HG03135 (cell line): ENCODE measurements around the gene MGMT.

ENCODE experiments used
- ATAC-seq: cut with Tn5 transposase; IDR thresholded peaks from one replicate; pipeline ENCODE4 v1.9.1; 2021; ENCODE audit warnings: mild to moderate bottlenecking, moderate library complexity; ENCODE audit not compliant: unreplicated experiment

Gene MGMT

GRCh38 chr10:129704786-129705525 is 237.9 kb downstream of the MGMT start:
- ATAC-seq: no peak

GRCh38 chr10:129705676-129706075 is 238.6 kb downstream of the MGMT start:
- no peak for ATAC-seq

GRCh38 chr10:129706081-129706480 is 239.0 kb downstream of the MGMT start:
- ATAC-seq: no peak

DNA sequence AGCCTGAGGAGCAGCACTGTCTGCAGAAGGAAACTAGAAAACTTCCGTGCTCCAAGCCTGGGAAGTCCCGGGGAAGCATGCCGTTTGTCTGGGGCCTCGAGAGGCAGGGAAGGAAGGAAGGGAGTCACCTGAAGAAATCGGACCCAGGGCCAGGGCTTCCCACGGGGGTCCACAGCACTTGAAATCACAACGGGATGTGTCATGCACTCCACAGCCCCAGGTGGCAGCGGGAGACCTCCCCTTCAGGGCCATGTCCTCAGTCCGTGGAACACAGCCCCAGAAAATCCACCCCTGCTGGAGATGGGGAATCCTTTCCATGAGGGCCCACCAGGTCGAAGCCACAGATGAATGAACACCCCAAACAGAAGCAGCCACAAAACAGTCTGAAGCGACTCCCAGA is 239.5 kb downstream of the MGMT start:
- no peak for ATAC-seq

- no peak for ATAC-seq
These were observed 240.7 kb downstream of the MGMT start for GRCh38 chr10:129707406-129708388.

DNA sequence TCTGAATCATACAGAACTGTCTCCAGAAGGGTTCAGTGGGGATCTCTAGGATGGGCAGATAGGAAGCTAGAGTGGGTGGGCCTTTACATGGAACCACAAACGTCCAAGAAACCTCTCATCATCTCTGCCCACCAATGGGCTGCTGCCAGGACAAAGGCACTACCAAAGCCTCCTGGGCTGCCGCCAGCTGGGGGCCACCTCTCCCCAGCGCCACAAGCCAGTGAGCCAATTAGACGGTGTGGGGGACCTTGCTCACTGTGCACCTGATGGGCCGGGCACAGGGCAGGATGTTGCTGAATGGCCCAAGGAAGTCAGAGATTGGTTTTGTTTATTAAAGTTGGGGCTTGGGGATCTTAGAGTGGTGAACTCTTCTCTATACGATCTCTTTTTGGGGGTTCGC is 242.1 kb downstream of the MGMT start:
- ATAC-seq: no peak

GRCh38 chr10:129709627-129710509 is 242.8 kb downstream of the MGMT start:
- ATAC-seq: no peak

DNA sequence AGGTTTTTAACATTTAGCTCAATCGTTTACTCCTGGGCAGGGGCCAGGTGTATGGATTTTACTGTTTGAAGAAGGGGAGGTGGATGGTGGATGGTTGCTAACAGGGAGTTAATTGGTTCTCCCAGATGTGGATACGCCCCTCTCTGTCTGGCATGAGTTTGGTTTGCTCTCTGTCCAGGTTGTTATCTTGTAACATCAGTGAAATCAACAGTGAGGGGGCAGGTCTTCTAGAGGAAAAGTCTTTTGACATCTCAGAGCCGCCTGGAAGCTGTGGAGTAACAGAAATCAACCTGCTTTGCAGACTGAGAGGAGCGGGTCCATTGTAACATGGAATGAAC is 243.4 kb downstream of the MGMT start:
- no peak for ATAC-seq

- no peak for ATAC-seq
These were observed 244.2 kb downstream of the MGMT start for GRCh38 chr10:129711291-129711690.

- ATAC-seq: no peak
These were observed 245.0 kb downstream of the MGMT start for GRCh38 chr10:129712000-129712399.

- ATAC-seq: no peak
These were observed 246.7 kb downstream of the MGMT start for GRCh38 chr10:129713659-129714265.

GRCh38 chr10:129715805-129716204 is 248.8 kb downstream of the MGMT start:
- no peak for ATAC-seq

- no peak for ATAC-seq
These were observed 249.2 kb downstream of the MGMT start for GRCh38 chr10:129716211-129716681.

- no peak for ATAC-seq
These were observed 249.8 kb downstream of the MGMT start for GRCh38 chr10:129716881-129717280.

DNA sequence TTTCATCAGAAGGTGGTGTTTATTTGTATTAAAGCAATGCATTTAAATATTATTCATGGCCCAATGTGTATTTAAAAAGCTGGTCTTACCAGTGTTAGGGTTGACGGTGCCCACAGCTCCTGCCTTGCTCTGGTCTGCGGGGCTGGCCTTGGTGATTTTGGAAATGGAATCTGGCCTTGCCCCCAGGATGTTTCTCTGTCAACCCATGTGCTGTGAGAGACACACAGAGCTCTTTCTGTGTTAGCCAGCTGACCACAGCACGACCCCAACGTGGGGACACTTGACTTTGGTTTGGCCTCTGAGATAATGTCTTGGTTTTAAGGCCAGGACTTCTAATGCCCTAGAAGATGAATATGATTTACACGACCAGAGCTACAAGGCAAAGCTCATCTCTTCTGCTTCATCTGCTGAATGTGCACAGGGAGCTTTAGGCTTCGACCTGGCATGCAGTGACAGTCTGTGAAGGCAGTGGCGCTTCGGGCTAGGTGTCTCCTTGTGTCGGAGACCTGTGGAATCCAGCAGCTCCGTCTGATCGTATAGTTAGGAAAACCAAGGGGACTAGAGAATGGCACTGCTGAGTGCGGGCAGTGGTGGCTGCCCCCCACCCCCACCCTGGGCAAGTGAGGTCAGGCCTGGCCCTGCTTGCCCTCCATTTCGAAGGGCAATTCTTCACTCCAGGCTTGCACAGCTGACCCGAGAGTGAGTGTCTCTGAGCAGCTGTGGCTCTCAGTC is 250.9 kb downstream of the MGMT start:
- no peak for ATAC-seq

DNA sequence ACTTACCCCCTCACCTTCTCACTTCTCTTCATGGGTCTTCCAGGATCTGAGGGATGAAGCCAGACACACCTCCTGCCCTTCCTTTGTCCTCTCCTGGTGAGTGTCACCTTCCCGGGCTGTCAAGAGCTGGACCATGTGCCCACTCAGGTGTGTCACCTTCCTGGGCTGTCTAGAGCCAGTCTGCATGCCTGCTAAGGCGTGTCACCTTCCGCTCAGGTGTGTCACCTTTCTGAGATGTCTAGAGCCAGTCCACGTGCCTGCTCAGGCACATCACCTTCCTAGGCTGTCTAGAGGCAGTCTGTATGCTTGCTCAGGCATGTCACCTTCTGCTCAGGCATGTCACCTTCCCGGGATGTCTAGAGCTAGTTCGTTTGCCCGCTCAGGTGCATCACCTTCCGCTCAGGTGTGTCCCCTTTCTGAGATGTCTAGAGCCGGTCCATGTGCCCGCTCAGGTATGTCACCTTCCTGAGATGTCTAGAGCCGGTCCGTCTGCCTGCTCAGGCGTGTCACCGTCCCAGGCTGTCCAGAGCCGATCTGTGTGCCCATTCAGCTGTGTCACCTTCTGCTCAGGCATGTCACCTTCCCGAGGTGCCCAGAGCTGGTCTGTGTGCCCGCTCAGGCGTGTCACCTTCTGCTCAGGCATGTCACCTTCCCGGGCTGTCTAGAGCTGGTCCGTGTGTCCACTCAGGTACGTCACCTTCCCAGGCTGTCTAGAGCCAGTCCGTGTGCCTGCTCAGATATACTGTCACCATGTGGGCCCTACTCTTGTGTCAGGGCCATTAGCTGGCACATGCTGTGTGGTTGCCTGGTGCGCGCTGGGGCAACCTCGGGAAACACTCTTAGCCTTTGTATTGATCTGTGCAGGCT is 251.7 kb downstream of the MGMT start:
- no peak for ATAC-seq

GRCh38 chr10:129719415-129719739 is 252.3 kb downstream of the MGMT start:
- ATAC-seq: no peak

- no peak for ATAC-seq
These were observed 253.0 kb downstream of the MGMT start for GRCh38 chr10:129719889-129720590.
